Limb (tissue), 2 donors: Measurements from ENCODE around the gene MAP2K3.

Source experiments
- DNase-seq, 2 donors: peaks; one replicate each; pipeline ENCODE4 v3.0.0-alpha.2; 2016; ENCODE audit errors: extremely low spot score in 2 of 2

MAP2K3 gene

GRCh38 chr17:21282231-21282630 lies 2.3 kb upstream of the MAP2K3 start:
- no peak for DNase-seq

GRCh38 chr17:21282850-21283249 lies 1.7 kb upstream of the MAP2K3 start:
- DNase-seq, result no peak

GRCh38 chr17:21283482-21284318 lies 811 bp upstream of the MAP2K3 start:
- DNase-seq, result no peak

GRCh38 chr17:21285164-21286065 lies 904 bp downstream of the MAP2K3 start:
- no peak for DNase-seq

GRCh38 chr17:21286066-21286770 lies 1.7 kb downstream of the MAP2K3 start:
- peak; percentile 58 to 65 for DNase-seq

GRCh38 chr17:21286909-21287702 lies 2.6 kb downstream of the MAP2K3 start:
- no peak for DNase-seq

- no peak for DNase-seq
Observed at GRCh38 chr17:21287703-21288449, 3.4 kb downstream of the MAP2K3 start.

- no peak for DNase-seq
Observed at GRCh38 chr17:21288571-21289017, 4.1 kb downstream of the MAP2K3 start.

- DNase-seq, result no peak
Observed at GRCh38 chr17:21289175-21289901, 4.8 kb downstream of the MAP2K3 start.

GRCh38 chr17:21289902-21290571 lies 5.5 kb downstream of the MAP2K3 start:
- DNase-seq, result no peak

GRCh38 chr17:21291357-21291756 lies 6.8 kb downstream of the MAP2K3 start:
- no peak for DNase-seq

GRCh38 chr17:21291862-21292261 lies 7.4 kb downstream of the MAP2K3 start:
- DNase-seq, result no peak

- no peak for DNase-seq
Observed at GRCh38 chr17:21292867-21293830, 8.6 kb downstream of the MAP2K3 start.

- DNase-seq, result no peak
Observed at GRCh38 chr17:21293831-21294210, 9.3 kb downstream of the MAP2K3 start.

GRCh38 chr17:21294321-21295035 lies 10.0 kb downstream of the MAP2K3 start:
- no peak for DNase-seq

- no peak for DNase-seq
Observed at GRCh38 chr17:21295036-21295952, 10.8 kb downstream of the MAP2K3 start.
